ENCODE results near the gene GALC. TPM values are rescaled to one million over a fixed set of nuclear protein-coding genes. Genes with fewer than 3 reads are reported as not detected.

GALC gene
- total RNA-seq, 1 experiment from 2014 or later: 19.9 TPM

GRCh38 chr14:87901236-87901635 lies 91.7 kb downstream of the GALC start:
- Mint-ChIP-seq H3K4me3 (ENCODE audit: unreplicated experiment) (no peak overlapping the region), H3K27me3 (ENCODE audit: insufficient read depth, unreplicated experiment) (peaks cover 10% of the 10 kb centered on the region), H3K36me3 (ENCODE audit: insufficient read depth, unreplicated experiment) (no peaks in the 10 kb centered on the region), H3K4me1 (ENCODE audit: low read depth, unreplicated experiment) (no peaks in the 10 kb centered on the region), H3K9me3 (ENCODE audit: unreplicated experiment) (no peaks in the 10 kb centered on the region), H3K27ac (ENCODE audit: unreplicated experiment) (no peak overlapping the region)
- intact Hi-C loops (cut with micrococcal nuclease; ENCODE audit: unreplicated experiment): no loop called here
- Histone ChIP-seq H3K27me3 (replicated peaks; ENCODE audit: control insufficient read depth, insufficient read depth, low read length) (no peaks in the 10 kb centered on the region; the same call in 1 of the 2 replicates), H3K4me1 (no peaks in the 10 kb centered on the region), H3K9me3 (no peaks in the 10 kb centered on the region), H3K4me3 (ENCODE audit: low read depth, low read length) (no peak overlapping the region), H3K36me3 (ENCODE audit: control insufficient read depth, insufficient read depth, low read length) (no peaks in the 10 kb centered on the region)
- no peak for DNase-seq
- no peak for TF ChIP-seq CTCF (IDR thresholded peaks at IDR 0.05; ENCODE audit: insufficient read depth in 1 of 2, low read depth in 1 of 2, low read length in 1 of 2, severe bottlenecking in 1 of 2, unreplicated experiment in 1 of 2)
- ChIA-PET POLR2A (no interaction called here), CTCF (no interaction called here)
- no TSS peak for BruUV-seq (replicated peaks)

GRCh38 chr14:87899228-87899627 lies 93.8 kb downstream of the GALC start:
- Histone ChIP-seq H3K4me3 (ENCODE audit: low read depth, low read length) (no peak overlapping the region), H3K9me3 (no peaks in the 10 kb centered on the region), H3K27me3 (replicated peaks; ENCODE audit: control insufficient read depth, insufficient read depth, low read length) (no peaks in the 10 kb centered on the region; the same call in 1 of the 2 replicates), H3K36me3 (ENCODE audit: control insufficient read depth, insufficient read depth, low read length) (no peaks in the 10 kb centered on the region), H3K4me1 (no peaks in the 10 kb centered on the region)
- ChIA-PET CTCF (no interaction called here), POLR2A (no interaction called here)
- no TSS peak for BruUV-seq (replicated peaks)
- Mint-ChIP-seq H3K27ac (ENCODE audit: unreplicated experiment) (no peak overlapping the region), H3K27me3 (ENCODE audit: insufficient read depth, unreplicated experiment) (peaks cover 15% of the 10 kb centered on the region), H3K4me3 (ENCODE audit: unreplicated experiment) (no peak overlapping the region), H3K36me3 (ENCODE audit: insufficient read depth, unreplicated experiment) (no peaks in the 10 kb centered on the region), H3K9me3 (ENCODE audit: unreplicated experiment) (no peaks in the 10 kb centered on the region), H3K4me1 (ENCODE audit: low read depth, unreplicated experiment) (no peaks in the 10 kb centered on the region)
- DNase-seq: no peak
- no peak for TF ChIP-seq CTCF (IDR thresholded peaks at IDR 0.05; ENCODE audit: insufficient read depth in 1 of 2, low read depth in 1 of 2, low read length in 1 of 2, severe bottlenecking in 1 of 2, unreplicated experiment in 1 of 2)
- intact Hi-C loops (cut with micrococcal nuclease; ENCODE audit: unreplicated experiment): no loop called here

GRCh38 chr14:87898301-87898700 lies 94.7 kb downstream of the GALC start:
- no peaks in the 10 kb centered on the region for H3K36me3 Mint-ChIP-seq (ENCODE audit: insufficient read depth, unreplicated experiment)
- POLR2A ChIA-PET: no interaction called here
- Histone ChIP-seq H3K27me3 (replicated peaks; ENCODE audit: control insufficient read depth, insufficient read depth, low read length) (no peaks in the 10 kb centered on the region; the same call in 1 of the 2 replicates), H3K4me1 (no peaks in the 10 kb centered on the region), H3K9me3 (no peaks in the 10 kb centered on the region), H3K36me3 (ENCODE audit: control insufficient read depth, insufficient read depth, low read length) (no peaks in the 10 kb centered on the region), H3K4me3 (ENCODE audit: low read depth, low read length) (no peak overlapping the region)
- intact Hi-C loops (cut with micrococcal nuclease; ENCODE audit: unreplicated experiment): no loop called here
- CTCF ChIA-PET: interaction anchor here (1.0 kb wide), 1 partner anchor 93 kb away, joined by 4 read pairs; no protein-coding TSS in a partner anchor
- no peaks in the 10 kb centered on the region for H3K4me1 Mint-ChIP-seq (ENCODE audit: low read depth, unreplicated experiment)
- H3K27ac Mint-ChIP-seq (ENCODE audit: unreplicated experiment): no peak overlapping the region
- H3K27me3 Mint-ChIP-seq (ENCODE audit: insufficient read depth, unreplicated experiment): peaks cover 16% of the 10 kb centered on the region
- H3K4me3 Mint-ChIP-seq (ENCODE audit: unreplicated experiment): no peak overlapping the region
- no peaks in the 10 kb centered on the region for H3K9me3 Mint-ChIP-seq (ENCODE audit: unreplicated experiment)
- TF ChIP-seq CTCF (IDR thresholded peaks at IDR 0.05; ENCODE audit: insufficient read depth in 1 of 2, low read depth in 1 of 2, low read length in 1 of 2, severe bottlenecking in 1 of 2, unreplicated experiment in 1 of 2): no peak
- no peak for DNase-seq
- no TSS peak for BruUV-seq (replicated peaks)

Measured in Caco-2 (cell line).